Cardiac fibroblast (primary cell): ENCODE data around the gene IL2RA.

Experiments
- DNase-seq, 2 donors: peaks; one replicate each; pipeline versions ENCODE4 v3.0.0 to v3.0.0-alpha.2; 2010; ENCODE audit warnings: low read depth in 2 of 2
- H3K4me3 ChIP-seq, 2 donors: replicated peaks in 1 of 2; 1 replicate in 1 of 2; 2 replicates in 1 of 2; pipeline ENCODE4 v1.5.1; 2011; ENCODE audit warnings: low read depth in 2 of 2, low read length in 2 of 2, mild to moderate bottlenecking in 2 of 2, moderate library complexity in 1 of 2
- CTCF ChIP-seq: IDR thresholded peaks from one replicate; pipeline ENCODE4 v1.5.1; 2011; ENCODE audit warnings: low read depth, mild to moderate bottlenecking, low read length, inconsistent platforms

IL2RA gene

GRCh38 chr10:6030940-6031339 is 31.2 kb downstream of the IL2RA start:
- H3K4me3 ChIP-seq = no peak overlapping the region
- no peak for TF ChIP-seq CTCF
- DNase-seq = no peak

- DNase-seq = no peak
- TF ChIP-seq CTCF = no peak
- no peak overlapping the region for H3K4me3 ChIP-seq
Observed at GRCh38 chr10:6030217-6030616, 31.9 kb downstream of the IL2RA start.

GRCh38 chr10:6027929-6028328 is 34.2 kb downstream of the IL2RA start:
- no peak overlapping the region for H3K4me3 ChIP-seq
- DNase-seq = no peak
- TF ChIP-seq CTCF = no peak

GRCh38 chr10:6025683-6026255 is 36.4 kb downstream of the IL2RA start:
- DNase-seq = no peak
- no peak overlapping the region for H3K4me3 ChIP-seq
- TF ChIP-seq CTCF = no peak

- TF ChIP-seq CTCF = no peak
- no peak overlapping the region for H3K4me3 ChIP-seq
- DNase-seq = no peak
Observed at GRCh38 chr10:6024334-6024682, 37.9 kb downstream of the IL2RA start.

GRCh38 chr10:6023661-6024333 is 38.4 kb downstream of the IL2RA start:
- TF ChIP-seq CTCF = no peak
- no peak for DNase-seq
- no peak overlapping the region for H3K4me3 ChIP-seq

GRCh38 chr10:6022660-6023059 is 39.5 kb downstream of the IL2RA start:
- no peak overlapping the region for H3K4me3 ChIP-seq
- peak in 1 of 2 donors; percentile 32 for DNase-seq
- no peak for TF ChIP-seq CTCF
